ENCODE data around the gene PEX19.

PEX19 gene

DNA sequence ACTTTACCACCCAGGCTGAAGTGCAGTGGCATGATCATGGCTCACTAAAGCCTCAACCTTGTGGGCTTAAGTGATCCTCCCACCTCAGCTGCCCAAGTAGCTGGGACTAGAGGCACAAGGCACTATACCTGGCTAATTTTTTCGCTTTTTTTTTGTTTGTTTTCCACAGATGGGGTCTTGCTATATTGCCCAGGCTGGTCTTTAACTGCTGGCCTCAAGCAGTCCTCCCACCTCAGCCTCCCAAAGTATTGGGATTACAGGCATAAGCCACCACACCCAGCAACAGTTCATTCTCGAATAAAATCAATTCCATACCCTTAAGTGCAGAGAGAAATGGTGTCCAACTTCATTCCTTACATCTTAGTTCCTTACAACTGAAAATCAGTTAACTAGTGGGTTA, 47.4 kb downstream of the PEX19 start:
- no peak overlapping the region for H3K4me3 ChIP-seq (ENCODE audit: low read length in 2 of 2)
- no peak overlapping the region for H3K9ac ChIP-seq (ENCODE audit: low read length in 2 of 2)
- H3K9me3 ChIP-seq (ENCODE audit: control insufficient read depth in 2 of 2, low read length in 2 of 2), result no peaks in the 10 kb centered on the region
- H3K4me1 ChIP-seq (ENCODE audit: control insufficient read depth, insufficient read depth, low read length), result no peaks in the 10 kb centered on the region
- H3K27ac ChIP-seq (ENCODE audit: low read length), result no peak overlapping the region
- H3K36me3 ChIP-seq (ENCODE audit: control insufficient read depth in 2 of 2, insufficient read depth in 2 of 2, low read length in 2 of 2), result peaks cover 40 to 52% of the 10 kb centered on the region in 2 donors
- no peaks in the 10 kb centered on the region for H3K27me3 ChIP-seq (ENCODE audit: control insufficient read depth in 1 of 2, insufficient read depth in 2 of 2, low read length in 2 of 2)

DNA sequence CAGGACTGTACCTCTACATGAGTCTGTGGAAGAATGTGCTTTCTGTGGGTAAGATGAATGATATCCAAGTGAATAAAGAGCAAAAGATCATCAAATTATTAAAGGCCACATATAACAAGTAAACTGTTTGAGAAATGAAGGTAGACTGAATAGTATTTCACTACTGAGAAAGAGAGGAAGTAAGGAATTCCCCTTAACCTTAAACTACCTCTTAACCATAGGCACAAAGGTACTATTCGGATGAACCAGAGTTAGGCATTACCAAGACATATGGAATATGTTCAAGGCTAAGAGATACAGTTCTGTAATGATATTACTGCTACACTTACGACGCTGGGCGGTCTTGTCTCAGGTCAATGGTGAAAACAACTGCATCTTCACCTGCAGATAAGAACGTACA, 48.1 kb downstream of the PEX19 start:
- Histone ChIP-seq H3K27me3 (ENCODE audit: control insufficient read depth in 1 of 2, insufficient read depth in 2 of 2, low read length in 2 of 2) (no peaks in the 10 kb centered on the region), H3K27ac (ENCODE audit: low read length) (no peak overlapping the region), H3K4me1 (ENCODE audit: control insufficient read depth, insufficient read depth, low read length) (no peaks in the 10 kb centered on the region), H3K9me3 (ENCODE audit: control insufficient read depth in 2 of 2, low read length in 2 of 2) (no peaks in the 10 kb centered on the region), H3K9ac (ENCODE audit: low read length in 2 of 2) (no peak overlapping the region), H3K4me3 (ENCODE audit: low read length in 2 of 2) (no peak overlapping the region), H3K36me3 (ENCODE audit: control insufficient read depth in 2 of 2, insufficient read depth in 2 of 2, low read length in 2 of 2) (peaks cover 44 to 52% of the 10 kb centered on the region in 2 donors)

DNA sequence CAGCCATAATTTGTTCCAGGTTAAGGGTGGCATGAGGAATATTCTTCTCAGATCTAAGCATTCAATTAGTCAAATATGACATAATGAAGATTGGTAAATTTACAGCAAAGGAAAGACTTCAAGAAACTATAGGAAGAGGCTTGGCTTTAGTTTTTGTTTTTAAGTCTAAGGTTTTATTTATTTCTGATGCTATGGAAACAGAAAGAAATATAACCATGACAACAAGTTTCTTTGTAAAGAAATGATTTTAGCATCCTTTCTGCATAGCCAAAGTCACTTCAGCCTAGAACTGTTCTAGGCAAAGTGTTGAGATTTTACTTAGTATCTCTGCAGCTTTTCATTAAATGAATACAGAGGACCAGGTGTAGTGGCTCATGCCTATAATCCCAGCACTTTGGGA, 52.0 kb downstream of the PEX19 start:
- Histone ChIP-seq H3K4me1 (ENCODE audit: control insufficient read depth, insufficient read depth, low read length) (no peaks in the 10 kb centered on the region), H3K9me3 (ENCODE audit: control insufficient read depth in 2 of 2, low read length in 2 of 2) (no peaks in the 10 kb centered on the region), H3K27ac (ENCODE audit: low read length) (no peak overlapping the region), H3K9ac (ENCODE audit: low read length in 2 of 2) (no peak overlapping the region), H3K36me3 (ENCODE audit: control insufficient read depth in 2 of 2, insufficient read depth in 2 of 2, low read length in 2 of 2) (peaks cover 46 to 47% of the 10 kb centered on the region in 2 donors), H3K4me3 (ENCODE audit: low read length in 2 of 2) (no peak overlapping the region), H3K27me3 (ENCODE audit: control insufficient read depth in 1 of 2, insufficient read depth in 2 of 2, low read length in 2 of 2) (no peaks in the 10 kb centered on the region)

DNA sequence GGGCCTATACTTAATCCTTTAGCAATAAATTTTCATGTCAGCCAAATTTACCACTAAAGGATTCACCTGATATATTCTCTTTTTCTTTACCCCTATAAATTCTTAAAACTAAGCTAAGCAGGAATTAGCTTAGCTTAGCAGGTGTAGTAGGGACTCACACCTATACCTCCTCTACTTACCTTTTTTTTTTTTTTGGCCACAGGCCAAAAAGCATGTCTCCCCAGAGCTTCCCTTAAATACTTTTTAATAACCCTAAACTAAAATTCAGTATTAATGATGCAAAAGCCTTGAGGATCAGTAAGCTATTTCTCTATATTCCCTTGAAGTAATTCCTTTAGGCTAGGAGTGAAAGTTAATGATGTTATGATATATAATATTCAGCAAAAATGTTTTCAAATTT, 56.5 kb downstream of the PEX19 start:
- no peak overlapping the region for H3K9ac ChIP-seq (ENCODE audit: low read length in 2 of 2)
- H3K36me3 ChIP-seq (ENCODE audit: control insufficient read depth in 2 of 2, insufficient read depth in 2 of 2, low read length in 2 of 2), result peaks cover 58 to 64% of the 10 kb centered on the region in 2 donors
- H3K4me3 ChIP-seq (ENCODE audit: low read length in 2 of 2), result no peak overlapping the region
- H3K4me1 ChIP-seq (ENCODE audit: control insufficient read depth, insufficient read depth, low read length), result no peaks in the 10 kb centered on the region
- no peak overlapping the region for H3K27ac ChIP-seq (ENCODE audit: low read length)
- no peaks in the 10 kb centered on the region for H3K9me3 ChIP-seq (ENCODE audit: control insufficient read depth in 2 of 2, low read length in 2 of 2)
- no peaks in the 10 kb centered on the region for H3K27me3 ChIP-seq (ENCODE audit: control insufficient read depth in 1 of 2, insufficient read depth in 2 of 2, low read length in 2 of 2)

DNA sequence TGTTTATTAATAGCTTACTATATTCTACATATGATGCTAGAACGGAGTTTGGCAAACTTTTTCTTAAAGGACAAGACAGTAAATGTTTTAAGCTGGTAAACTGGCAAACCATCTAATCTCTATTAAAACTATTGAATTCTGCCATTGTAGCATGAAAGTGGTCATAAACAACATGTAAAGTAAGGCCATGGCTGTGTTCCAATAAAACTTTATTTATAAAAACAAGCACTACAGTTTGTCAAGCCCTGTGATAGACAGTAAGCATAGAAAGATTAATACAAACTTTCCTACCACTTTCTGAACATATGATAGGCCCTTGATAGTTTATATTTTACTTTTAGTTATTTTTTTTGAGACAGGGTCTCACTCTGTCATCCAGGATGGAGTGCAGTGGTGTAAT, 57.4 kb downstream of the PEX19 start:
- Histone ChIP-seq H3K4me3 (ENCODE audit: low read length in 2 of 2) (no peak overlapping the region), H3K9me3 (ENCODE audit: control insufficient read depth in 2 of 2, low read length in 2 of 2) (no peaks in the 10 kb centered on the region), H3K36me3 (ENCODE audit: control insufficient read depth in 2 of 2, insufficient read depth in 2 of 2, low read length in 2 of 2) (peaks cover 65 to 71% of the 10 kb centered on the region in 2 donors), H3K27ac (ENCODE audit: low read length) (no peak overlapping the region), H3K4me1 (ENCODE audit: control insufficient read depth, insufficient read depth, low read length) (no peaks in the 10 kb centered on the region), H3K27me3 (ENCODE audit: control insufficient read depth in 1 of 2, insufficient read depth in 2 of 2, low read length in 2 of 2) (no peaks in the 10 kb centered on the region), H3K9ac (ENCODE audit: low read length in 2 of 2) (no peak overlapping the region)

DNA sequence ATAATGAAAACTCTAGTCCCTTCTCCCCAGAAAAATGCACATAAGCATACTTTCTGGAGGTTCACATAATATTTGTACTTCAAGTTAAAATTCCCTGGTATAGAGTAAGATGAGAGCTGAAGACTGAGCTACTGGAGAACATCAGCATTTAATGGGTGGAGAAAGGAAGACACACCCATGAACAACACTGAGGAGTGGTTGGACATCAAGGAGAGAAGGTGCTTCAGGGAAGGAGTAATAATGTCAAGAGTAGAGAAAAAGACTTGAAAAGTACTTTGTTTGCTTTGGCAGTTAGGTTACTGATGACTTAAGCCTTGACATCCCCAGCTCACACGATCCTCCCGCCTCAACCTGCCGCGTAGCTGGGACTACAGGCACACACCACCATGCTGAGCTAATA, 57.9 kb downstream of the PEX19 start:
- Histone ChIP-seq H3K4me1 (ENCODE audit: control insufficient read depth, insufficient read depth, low read length) (no peaks in the 10 kb centered on the region), H3K4me3 (ENCODE audit: low read length in 2 of 2) (no peak overlapping the region), H3K9me3 (ENCODE audit: control insufficient read depth in 2 of 2, low read length in 2 of 2) (no peaks in the 10 kb centered on the region), H3K27me3 (ENCODE audit: control insufficient read depth in 1 of 2, insufficient read depth in 2 of 2, low read length in 2 of 2) (no peaks in the 10 kb centered on the region), H3K36me3 (ENCODE audit: control insufficient read depth in 2 of 2, insufficient read depth in 2 of 2, low read length in 2 of 2) (peaks cover 70 to 75% of the 10 kb centered on the region in 2 donors), H3K27ac (ENCODE audit: low read length) (no peak overlapping the region), H3K9ac (ENCODE audit: low read length in 2 of 2) (no peak overlapping the region)
